Measurements from ENCODE around the gene SEMA4G. TPM values are rescaled to one million over a fixed set of nuclear protein-coding genes. Genes with fewer than 3 reads are reported as not detected.
A peak's percentile ranks its signal among the peaks of the same experiment; 100 is the strongest.

SEMA4G gene
- total RNA-seq, 2 donors from 2014 or later: 10.5 to 12.5 TPM

DNA sequence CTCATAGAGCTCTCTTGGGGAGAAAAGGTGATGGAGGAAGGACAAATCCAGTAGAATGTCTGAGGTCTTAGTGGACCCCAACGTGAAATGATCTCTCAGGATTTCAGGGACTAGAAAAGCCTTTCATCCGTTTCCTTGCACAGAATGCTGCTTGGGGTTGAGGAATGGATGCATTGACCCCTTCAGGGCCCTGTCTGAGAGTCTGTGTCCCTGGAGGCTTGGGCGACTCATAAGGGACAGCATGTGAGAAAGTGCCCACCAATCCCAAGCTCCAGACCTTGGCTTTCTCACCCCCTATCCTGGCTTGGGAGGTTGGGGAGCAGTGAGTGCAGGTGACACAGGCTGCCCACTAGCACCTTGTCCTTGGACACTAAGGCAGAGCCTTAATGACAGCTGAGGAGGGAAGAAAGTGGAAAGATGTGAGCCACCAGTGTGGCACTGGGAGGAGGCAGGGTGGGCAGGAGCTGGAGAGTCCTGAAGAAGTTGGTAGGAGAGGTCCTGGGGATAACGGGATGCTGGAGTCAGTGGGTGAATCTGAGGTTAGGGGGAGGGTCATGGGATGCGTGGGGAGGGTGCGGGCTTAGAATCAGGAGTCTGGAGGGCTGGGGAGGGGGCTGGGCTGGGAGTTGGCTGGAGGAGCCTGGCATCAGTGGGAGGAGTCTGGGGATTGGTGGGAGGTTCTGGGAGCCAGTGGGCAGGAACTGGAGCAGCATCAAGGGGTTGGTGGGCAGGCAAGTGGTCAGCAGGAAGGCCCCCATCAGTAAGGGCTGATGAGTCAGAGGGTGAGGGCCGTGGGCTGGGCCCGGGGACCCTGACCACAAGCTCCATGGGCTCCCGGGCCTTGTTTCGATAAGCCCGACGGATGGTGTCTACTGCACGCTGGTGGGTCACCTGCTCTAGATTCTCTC is 38.9 kb downstream of the SEMA4G start:
- ATAC-seq: no peak
- H3K9me3 ChIP-seq: no peaks in the 10 kb centered on the region
- H3K27ac ChIP-seq: peak overlapping the region in 1 of 4 donors; percentile 5
- TF ChIP-seq, protein P1, sequence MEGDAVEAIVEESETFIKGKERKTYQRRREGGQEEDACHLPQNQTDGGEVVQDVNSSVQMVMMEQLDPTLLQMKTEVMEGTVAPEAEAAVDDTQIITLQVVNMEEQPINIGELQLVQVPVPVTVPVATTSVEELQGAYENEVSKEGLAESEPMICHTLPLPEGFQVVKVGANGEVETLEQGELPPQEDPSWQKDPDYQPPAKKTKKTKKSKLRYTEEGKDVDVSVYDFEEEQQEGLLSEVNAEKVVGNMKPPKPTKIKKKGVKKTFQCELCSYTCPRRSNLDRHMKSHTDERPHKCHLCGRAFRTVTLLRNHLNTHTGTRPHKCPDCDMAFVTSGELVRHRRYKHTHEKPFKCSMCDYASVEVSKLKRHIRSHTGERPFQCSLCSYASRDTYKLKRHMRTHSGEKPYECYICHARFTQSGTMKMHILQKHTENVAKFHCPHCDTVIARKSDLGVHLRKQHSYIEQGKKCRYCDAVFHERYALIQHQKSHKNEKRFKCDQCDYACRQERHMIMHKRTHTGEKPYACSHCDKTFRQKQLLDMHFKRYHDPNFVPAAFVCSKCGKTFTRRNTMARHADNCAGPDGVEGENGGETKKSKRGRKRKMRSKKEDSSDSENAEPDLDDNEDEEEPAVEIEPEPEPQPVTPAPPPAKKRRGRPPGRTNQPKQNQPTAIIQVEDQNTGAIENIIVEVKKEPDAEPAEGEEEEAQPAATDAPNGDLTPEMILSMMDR (IDR thresholded peaks at IDR 0.05): no peak
- TF ChIP-seq POLR2A (IDR thresholded peaks at IDR 0.05): no peak
- H3K36me3 ChIP-seq (replicated peaks in 1 of 2; ENCODE audit: insufficient read depth in 1 of 2, low read depth in 2 of 2): peaks cover 4 to 5% of the 10 kb centered on the region in 2 donors
- H3K27me3 ChIP-seq: no peaks in the 10 kb centered on the region
- intact Hi-C loops (cut with DNase I): no loop called here
- no peak for DNase-seq
- no peak overlapping the region for H3K4me3 ChIP-seq
- peaks cover 10% of the 10 kb centered on the region for H3K4me1 ChIP-seq
- 54 to 55% methylated on average over 8 to 13 of the region's 13 CpGs for WGBS, 2 donors

DNA sequence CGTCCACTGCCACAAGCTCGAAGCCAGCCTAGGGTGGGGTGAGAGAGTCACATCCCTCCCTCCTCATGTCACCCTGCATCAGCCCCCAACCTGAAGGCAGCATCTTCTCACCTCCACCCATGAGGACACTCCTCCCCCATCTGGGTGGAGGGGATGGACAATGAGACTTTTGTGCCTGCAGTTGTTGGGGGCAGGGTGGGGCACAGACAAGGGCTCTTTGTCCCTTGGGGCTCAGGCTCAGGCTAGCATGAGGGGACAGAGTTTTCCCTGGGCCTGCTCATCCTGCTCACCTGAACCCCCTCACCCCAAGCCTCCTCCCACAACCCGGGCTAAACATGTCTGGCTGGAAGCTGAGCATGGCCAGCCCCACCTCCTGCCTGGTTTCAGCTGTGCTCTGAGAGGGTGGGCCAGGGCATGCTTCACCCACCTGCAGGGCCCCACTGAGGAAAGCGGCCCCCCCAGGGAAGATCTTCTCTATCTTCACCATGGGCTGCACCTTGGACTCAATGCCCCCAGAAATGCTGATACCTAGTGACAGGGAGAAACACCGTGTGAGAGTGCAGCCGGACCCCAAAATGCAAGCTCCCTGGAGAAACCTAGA is 39.6 kb downstream of the SEMA4G start:
- ATAC-seq (no peak), DNase-seq (peak in 1 of 4 donors; percentile 27)
- no peaks in the 10 kb centered on the region for H3K27me3 ChIP-seq
- TF ChIP-seq, protein P1 (IDR thresholded peaks at IDR 0.05): no peak
- no peak for TF ChIP-seq POLR2A (IDR thresholded peaks at IDR 0.05)
- H3K9me3 ChIP-seq: no peaks in the 10 kb centered on the region
- intact Hi-C loops (cut with DNase I): no loop called here
- peaks cover 4 to 5% of the 10 kb centered on the region in 2 donors for H3K36me3 ChIP-seq (replicated peaks in 1 of 2; ENCODE audit: insufficient read depth in 1 of 2, low read depth in 2 of 2)
- peaks cover 13% of the 10 kb centered on the region for H3K4me1 ChIP-seq
- no peak overlapping the region for H3K4me3 ChIP-seq
- peak overlapping the region in 1 of 4 donors; percentile 5 for H3K27ac ChIP-seq
- 60 to 87% methylated on average over 4 to 6 of the region's 6 CpGs for WGBS, 2 donors

DNA sequence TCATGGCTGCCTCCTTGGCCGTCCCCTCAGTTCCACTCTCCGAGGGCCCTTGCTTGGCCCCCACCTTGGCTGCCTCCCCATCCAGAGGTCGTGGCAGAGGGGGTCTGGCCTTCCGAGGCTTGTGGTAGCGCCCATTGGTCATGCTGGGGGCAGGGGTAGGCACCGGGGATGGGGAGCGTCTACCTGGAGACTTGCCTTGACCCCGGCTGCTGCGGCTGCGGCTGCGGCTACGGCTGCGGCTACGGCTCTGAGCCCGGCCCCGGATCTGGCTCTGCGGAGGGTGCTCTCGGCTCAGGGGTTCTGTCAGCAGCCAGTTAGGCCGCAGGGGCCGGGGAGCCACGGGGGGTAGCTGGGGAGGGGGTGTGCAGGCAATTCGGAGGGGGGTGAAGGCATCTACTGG is 41.0 kb downstream of the SEMA4G start:
- intact Hi-C loops (cut with DNase I): no loop called here
- Histone ChIP-seq H3K27me3 (no peaks in the 10 kb centered on the region), H3K27ac (no peak overlapping the region), H3K4me1 (peaks cover 13% of the 10 kb centered on the region), H3K36me3 (replicated peaks in 1 of 2; ENCODE audit: insufficient read depth in 1 of 2, low read depth in 2 of 2) (peaks cover 3 to 4% of the 10 kb centered on the region in 2 donors), H3K4me3 (no peak overlapping the region), H3K9me3 (no peaks in the 10 kb centered on the region)
- TF ChIP-seq, protein P1 (IDR thresholded peaks at IDR 0.05): no peak
- TF ChIP-seq POLR2A (IDR thresholded peaks at IDR 0.05): no peak
- DNase-seq: no peak
- 88 to 92% methylated on average over 7 to 18 of the region's 22 CpGs for WGBS, 2 donors
- ATAC-seq: no peak

DNA sequence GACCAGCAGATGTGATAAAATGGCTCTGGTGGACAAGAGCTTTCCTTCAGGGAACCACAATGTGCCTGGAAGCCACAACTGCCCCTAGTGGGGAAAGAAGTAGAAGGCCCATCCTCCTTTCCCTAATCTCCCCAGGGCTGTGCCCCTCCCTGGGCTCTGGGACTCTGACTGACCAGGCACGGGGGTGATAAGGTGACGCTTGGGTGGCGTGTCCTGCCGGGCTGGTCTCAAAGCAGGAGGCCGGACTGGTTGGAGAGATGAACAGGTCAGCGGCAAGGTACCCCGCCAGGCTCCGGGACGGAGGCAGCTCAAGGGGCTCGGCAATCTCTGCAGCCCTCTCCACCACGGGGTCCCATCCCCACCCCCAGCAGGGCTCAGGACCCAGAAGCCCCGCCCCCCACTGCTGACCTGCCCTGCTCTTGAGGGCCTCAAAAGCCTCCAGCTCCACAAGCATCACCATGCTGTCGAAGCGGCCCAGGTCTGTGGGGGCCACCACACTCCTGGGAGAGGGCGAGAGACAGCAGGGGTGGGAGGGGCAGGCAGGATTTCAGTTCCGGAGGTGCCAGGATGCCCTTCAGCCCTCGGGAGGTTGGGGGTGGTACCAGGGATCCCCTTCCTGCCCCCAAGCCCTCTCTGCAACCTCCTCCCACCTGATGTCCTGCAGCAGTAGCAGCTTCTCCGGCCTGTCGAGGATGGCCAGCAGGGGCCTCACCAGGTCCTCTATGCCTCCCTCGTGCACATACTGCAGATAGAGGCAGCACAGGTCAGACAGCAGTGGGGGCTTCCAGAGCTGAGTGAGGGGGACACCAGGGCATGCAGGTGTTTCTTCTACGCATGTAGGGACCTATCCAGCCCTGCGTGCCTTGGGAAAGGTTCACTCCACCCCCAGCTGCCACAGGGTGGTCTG is 42.5 kb downstream of the SEMA4G start:
- no peak for ATAC-seq
- H3K36me3 ChIP-seq (replicated peaks in 1 of 2; ENCODE audit: insufficient read depth in 1 of 2, low read depth in 2 of 2): no peaks in the 10 kb centered on the region
- DNase-seq: no peak
- no peaks in the 10 kb centered on the region for H3K27me3 ChIP-seq
- intact Hi-C loops (cut with DNase I): no loop called here
- H3K9me3 ChIP-seq: no peaks in the 10 kb centered on the region
- no peak overlapping the region for H3K27ac ChIP-seq
- H3K4me1 ChIP-seq: peaks cover 13% of the 10 kb centered on the region
- TF ChIP-seq POLR2A (IDR thresholded peaks at IDR 0.05): no peak
- TF ChIP-seq, protein P1 (IDR thresholded peaks at IDR 0.05): peak in 3 of 7 experiments; percentile 15 to 19 (median 19)
- no peak overlapping the region for H3K4me3 ChIP-seq
- 49 to 52% methylated on average over 11 to 22 of the region's 22 CpGs for WGBS, 2 donors

Data from body of pancreas (tissue), 4 donors.